CD4-positive, alpha-beta T cell treated with Interleukin-17A for 4 hours (primary cell): Measurements from ENCODE around the gene TNS4.

Source experiments
- DNase-seq: peaks from one replicate; pipeline ENCODE4 v3.0.0-alpha.2; 2020; ENCODE audit warnings: mixed read lengths

Gene TNS4

DNA sequence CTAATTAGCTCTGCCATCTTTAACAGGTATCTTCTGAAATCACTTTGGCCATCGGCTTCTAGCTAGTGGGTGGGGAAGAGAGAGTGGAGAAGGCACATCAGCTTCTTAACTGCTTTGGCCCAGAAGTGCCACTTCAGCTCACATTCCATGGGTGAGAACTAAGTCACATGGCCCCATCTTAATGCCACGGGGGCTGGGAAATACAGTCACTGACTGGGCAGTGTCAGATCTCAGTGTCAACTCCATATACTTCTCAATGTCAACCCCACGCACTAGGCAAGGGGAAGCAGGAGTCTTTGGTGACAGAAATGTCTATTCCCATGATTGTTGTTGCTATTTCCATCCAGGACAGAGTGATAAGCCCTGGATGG is 34.5 kb upstream of the TNS4 start:
- peak; percentile 2 for DNase-seq

DNA sequence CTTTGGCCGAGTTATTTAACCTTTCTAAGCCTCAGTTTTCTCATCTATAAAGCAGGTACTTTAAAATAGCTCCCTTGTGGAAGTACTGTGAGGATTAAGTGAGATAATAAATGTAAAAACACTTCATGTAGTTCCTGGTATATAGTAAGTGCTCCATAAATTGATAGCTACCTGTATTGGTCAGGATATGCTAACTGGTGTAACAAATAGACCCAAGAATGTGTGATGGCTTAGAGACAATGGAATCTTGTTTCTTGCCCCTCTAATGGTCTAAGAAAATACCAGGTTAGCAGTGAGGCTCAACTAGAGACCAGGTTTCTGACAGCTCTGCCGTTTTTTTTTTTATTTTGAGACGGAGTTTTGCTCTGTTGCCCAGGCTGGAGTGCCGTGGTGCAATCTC is 34.0 kb upstream of the TNS4 start:
- DNase-seq, result no peak

DNA sequence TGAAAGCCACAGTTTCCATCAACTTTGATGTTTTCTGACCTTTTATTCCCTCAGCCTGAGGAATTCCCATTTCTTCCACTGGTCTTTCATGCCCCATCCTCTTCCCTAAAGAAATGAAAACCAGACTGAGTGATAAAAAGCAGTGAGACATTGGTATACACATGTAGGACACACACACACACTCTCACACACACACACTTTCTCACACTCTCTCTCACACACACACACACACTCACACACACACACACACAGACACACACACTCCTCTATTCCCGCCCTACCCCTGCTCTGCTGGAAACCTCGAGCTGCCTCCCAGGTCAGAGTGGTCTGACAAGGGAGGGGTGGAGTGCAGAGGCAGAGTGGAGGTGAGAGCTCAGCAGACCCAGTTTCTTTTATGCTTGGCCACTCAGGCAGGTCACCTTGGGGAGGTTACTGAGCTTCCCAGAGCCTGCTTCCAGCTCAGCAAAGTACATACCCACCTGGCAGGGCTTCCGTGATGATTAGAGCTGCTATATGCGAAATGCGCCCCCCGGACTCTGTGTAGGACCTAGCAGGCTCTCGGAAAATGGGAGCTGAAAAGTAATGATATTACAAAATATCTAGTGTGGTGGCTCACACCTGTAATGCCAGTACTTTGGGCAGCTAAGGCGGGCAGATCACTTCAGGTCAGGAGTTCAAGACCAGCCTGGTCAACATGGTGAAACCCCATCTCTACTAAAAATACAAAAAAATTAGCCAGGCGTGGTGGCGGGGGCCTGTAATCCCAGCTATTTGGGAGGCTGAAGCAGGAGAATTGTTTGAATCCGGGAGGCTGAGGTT is 33.2 kb upstream of the TNS4 start:
- DNase-seq, result peak; percentile 9

DNA sequence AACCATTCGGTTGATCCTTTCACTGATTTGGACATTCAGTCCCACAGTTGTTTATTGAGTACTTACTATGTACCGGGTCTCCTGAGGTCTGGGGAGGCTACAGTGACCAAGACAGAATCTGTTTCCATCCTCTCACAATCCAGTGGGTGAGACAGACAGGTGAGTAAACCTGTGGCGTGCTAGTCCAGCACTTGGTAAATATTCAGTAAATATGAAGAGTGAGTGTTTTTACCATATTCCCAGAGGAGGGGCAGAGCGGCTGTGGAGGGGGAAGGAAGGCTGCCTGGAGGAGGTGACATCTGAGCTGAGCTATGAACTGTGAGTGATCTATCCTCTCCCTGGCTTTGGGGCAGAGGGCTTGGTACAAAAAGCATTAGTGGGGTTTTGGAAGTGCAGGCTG is 32.5 kb upstream of the TNS4 start:
- peak; percentile 18 for DNase-seq

DNA sequence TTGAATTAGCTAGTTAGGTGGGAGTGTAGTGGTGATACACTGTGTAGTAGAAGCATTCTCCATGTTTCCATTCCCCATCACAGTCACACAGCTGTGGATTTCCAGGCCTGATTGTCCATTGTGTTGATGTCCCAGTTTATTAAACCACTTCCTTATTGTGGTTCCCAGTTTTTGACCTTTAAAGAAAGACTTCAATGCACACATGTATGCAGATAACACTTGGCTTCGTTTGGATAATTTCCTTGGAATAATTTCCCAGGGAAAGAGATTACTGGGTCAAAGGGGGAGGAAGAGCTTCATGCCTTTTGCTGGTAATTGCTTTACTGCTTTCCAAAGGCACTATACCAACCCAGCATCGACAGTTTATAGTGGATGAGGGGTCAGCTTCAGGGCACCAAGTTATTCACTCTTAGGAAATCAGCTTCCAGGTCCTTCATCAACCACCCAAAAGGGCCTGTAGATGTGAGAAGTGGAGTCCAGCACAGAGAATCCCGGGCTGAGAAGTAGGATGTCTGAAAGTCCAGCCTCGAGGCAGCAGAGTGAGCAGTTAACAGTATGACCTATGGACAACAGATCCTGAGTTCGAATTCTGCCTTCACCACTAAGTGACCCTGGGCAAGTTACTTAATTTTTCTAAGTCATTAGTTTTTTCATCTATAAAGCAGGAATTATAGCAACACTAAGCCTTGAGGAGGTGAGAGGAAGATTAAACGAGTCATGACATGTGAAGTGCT is 31.3 kb upstream of the TNS4 start:
- no peak for DNase-seq

DNA sequence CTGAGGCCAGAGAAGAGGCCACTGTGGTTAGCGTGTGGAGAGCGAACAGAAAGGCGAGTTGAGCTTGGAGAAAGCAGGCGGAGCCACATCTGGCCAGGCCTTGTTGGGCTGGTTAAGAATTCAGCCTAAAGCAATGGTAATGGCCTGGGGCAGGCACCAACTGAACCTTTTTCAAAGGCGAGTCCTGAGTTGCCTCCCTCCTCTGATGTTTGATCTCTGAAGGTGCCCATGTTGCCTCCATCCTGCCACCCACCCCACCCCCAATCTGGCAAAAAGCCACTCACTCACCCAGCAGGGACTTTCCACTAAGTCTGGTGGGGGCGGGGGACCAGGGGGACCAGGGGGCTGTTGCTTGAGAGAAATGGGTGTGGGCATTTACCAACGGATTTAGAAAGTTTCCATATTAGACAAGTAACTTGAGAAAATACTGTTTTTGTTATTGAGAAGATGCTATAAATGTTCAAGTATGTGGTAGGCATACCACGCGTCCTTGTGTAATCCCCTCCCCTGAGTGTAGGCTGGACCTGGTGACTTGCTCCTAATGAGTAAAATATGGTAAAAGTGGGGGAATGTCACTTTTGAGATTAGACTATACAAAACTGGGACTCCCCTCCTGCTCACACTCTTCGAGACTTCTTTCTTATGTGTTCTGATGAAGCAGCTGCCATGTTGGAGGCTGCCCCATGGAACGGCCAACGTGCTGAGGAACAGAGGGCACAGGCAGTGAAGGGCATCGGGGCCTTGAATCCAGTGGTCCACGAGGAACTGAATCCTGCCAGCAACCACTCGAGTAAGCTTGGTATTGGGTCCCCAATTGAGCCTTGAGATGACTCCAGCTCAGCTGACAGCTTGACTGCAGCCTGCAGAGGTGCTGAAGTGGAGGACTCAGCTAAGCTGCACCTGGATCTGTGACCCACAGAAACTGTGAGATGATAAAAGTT is 29.9 kb upstream of the TNS4 start:
- DNase-seq, result peak; percentile 75

DNA sequence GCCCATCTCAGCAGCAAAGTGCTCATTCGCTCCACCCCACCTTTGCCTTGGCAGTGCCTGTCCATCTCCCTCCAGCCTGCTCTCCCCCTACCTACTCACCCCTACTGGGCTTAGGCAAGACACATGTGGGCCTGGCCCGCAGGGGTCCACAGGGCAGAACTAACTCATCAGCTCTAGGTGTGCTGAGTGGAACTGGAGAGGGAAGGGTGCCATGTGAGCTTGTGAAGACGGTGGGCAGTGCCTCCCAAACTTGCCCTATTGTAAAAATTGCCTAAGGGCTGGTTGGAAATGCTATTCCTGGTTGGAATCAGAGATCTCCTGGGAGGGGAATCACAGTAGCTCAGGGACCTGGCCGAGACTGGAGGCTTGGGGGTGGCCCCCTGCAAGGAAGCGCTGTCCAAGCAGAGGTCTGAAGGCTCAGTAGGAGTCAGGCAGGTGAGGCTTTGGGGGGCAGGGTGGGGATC is 29.1 kb upstream of the TNS4 start:
- DNase-seq, result no peak

DNA sequence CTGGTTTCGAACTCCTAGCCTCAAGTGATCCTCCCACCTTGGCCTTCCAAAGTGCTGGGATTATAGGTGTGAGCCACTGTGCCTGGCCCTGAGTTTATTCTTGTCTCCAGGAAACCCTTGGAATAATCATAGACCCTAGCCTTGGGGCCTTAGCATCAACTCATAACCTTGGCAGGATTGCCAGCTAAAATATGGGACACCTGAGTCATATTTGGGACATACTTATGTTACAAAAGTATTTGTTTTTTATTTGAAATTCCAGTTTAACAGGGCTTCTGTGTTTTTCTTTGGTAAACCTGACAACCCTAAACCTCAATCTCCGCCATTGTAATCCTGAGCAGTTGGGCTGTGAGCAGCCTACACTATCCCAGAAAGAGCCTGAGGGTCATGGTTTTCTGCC is 28.6 kb upstream of the TNS4 start:
- no peak for DNase-seq

DNA sequence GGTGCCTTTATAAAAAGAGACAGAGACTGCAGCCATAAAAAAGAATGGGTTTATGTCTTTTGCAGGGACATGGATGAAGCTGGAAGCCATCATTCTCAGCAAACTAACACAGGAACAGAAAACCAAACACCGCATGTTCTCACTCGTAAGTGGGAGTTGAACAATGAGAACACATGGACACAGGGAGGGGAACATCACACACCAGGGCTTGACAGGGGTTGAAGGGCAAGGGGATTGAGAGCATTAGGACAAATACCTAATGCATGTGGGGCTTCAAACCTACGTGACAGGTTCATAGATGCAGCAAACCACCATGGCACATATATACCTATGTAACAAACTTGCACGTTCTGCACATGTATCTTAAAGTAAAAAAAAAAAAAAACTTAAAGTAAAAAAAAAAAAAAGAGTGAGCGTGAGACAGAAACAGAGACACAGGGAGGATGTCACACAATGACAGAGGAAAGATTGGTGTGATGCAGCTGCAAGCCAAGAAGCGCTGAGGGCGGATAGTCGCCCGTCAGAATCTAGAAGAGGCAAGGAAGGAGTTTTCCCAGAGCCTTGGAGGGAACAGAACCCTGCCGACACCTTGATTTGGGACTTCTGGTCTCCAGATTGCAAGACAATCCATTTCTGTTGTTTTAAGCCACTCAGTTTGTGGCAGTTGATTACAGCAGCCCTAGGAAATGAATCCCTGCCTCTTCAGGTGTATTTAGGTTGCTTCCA is 27.4 kb upstream of the TNS4 start:
- peak; percentile 47 for DNase-seq

DNA sequence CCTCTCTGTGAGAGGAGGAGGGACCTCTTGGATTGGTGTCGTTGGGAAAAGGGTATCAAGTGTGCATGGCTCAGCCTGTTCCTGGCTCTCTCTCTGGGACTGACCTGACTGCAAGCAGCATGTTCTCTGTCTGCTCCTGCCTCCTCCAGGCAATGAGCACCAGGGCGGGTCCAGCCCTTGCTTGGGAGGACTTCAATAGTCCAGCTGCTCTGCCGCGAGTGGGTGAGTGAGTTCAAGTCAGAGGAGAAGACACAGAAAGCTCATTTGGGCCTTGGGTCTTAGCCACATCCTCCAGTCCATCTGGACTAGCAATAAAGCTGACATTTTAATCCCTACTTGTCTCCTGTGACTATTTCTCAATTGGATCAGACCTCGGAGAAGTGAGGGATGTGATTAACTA is 25.2 kb upstream of the TNS4 start:
- no peak for DNase-seq

DNA sequence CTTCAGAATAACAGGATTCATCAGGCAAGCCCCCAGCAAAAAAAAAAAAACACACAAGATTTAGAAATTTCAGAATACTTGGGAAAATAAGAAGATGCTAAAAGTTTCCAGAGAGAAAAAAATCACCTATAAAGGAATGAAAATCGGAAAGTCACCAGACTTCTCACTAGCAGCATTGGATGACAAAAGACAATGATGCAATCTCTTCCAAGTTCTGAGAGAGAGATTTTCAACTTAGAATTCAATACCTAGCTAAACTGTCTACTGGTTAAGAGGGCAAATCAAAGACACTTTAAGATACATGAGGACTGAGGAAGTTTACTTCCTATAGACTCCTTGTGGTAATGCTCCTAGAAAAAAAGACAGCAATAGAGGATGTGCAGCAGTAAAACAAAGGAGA is 23.9 kb upstream of the TNS4 start:
- no peak for DNase-seq

DNA sequence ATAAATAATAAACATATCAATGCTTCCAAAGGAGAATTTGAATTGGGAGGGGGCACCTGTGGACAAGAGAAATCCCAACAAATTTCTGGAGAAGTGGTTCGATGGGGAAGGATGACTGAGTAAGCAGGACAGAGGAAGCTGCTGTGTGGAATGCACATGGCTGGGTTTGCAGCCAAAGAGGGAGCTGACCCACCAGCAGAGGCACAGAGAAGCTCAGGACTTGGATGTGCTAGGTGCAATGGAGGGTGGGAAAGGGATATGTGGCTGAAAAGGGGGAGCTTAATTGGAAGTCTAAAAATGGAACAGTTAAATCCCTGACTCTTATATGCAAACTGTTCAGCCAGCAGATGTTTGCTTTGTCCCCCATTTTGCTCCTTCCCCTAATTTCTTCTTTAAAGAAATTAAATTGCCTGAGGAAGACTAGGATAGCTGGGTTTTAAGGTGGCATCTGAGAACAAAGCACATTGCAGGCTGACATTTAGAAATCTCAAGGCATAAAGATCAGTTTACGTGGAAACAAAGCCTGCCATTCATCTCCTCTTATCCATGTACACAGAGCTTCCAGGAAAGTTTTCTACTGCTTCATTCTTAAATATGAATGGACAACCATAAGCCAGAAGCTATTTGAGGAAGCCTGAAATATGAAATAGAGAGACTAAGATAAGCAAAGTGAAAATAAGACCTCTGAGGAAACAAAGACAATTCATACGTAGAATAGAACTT is 23.0 kb upstream of the TNS4 start:
- no peak for DNase-seq

DNA sequence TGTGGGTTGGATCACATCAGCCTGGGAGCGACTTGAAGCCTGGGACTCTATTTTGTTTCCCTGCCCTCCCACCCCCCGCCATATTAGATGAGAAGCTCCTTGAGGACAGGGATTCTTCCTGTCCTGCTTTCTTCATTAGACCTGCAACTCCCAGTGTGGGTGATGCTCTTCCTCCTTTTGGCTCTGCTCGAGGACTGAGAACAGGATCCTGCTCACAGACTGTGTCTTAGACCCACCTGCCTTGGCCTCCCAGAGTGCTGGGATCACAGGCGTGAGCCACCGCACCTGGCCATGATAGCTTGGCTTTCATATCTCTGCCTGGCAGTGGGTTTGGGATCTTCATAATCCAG is 21.5 kb upstream of the TNS4 start:
- DNase-seq, result no peak

DNA sequence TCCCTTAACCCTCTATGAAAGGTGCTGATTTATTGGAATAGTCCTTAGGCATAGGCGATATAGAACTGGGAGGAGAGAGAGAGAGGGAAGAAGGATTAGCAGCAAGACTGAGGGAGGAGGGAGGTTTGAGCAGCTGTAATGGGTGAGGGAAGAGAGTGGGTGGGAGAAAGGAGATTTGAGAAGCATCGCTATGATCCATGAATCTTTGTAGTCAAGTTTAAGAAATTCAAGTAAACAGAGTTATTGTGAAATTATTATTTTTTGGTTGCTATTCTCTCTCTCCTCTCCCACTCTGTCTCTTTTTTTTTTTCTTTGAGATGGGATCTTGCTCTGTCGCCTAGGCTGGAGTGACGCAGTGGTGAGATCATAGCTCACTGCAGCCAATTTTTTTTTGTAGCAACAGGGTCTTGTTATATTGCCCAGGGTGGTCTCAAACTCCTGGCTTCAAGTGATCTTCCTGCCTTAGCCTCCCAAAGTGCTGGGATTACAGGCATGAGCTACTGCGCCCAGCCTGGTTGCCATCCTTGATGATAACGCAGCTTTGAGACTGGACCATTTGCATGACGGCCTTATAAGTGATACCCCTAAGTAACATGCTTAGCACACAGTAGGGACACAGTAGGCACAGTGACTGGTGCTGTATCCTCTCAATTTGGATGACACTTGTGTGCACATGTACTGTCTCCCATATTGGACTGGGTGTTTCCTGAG is 21.0 kb upstream of the TNS4 start:
- DNase-seq, result no peak

DNA sequence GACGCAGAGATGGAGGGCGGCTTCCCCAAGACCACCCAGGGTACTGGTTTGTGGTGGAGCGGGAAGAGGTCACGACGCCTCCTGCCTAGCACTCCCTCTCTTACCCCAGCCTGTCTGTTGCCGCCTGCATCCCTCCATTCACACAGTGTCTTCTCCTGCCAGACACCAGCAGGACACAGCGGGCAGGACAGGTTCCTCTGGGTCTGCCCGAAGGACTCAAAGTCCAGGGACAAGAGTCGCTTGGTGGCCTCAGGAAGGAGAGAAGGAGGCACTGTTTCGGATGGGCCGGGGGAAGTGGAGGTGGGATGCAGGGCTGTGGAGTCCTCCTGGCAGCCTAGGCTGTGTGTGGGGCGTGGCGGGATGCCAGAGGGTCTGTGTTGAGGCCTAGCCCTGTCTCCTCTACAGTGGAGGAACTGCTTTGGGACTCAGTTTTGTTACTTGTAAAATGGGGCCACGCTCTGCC is 19.6 kb upstream of the TNS4 start:
- DNase-seq, result no peak

DNA sequence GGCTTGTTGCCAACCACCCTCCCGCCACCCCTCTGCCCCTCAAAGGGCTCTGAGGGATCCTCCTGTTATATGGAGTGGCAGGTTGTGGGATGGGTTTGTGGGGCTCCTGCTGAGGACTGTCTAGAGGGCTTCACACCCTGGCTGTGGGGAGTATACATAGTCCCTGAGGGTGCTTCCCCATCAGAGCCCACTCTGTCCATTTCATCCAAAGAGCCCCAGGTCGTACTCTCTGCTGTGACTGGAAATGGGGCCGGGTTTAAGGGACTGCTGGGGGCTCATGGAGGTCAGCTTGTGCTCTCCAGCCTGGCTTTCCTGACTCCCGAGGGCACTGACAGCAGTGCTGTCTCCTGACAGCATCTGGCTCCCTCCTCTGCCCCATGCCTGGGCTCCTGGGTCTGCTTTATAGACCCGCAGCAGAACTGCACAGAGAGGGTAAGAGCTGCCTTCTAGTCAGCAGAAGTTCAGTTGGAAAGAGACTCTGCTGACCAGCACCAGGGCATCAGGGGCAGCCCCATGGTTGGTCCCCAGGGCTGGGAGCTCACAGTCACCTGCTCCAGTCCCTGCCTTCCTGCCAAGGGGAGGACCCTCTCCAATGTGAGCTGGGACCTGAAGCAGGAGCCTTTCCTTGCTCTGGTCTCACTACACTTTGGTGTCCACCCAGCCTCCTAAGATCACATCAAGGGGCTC is 17.8 kb upstream of the TNS4 start:
- DNase-seq, result no peak

DNA sequence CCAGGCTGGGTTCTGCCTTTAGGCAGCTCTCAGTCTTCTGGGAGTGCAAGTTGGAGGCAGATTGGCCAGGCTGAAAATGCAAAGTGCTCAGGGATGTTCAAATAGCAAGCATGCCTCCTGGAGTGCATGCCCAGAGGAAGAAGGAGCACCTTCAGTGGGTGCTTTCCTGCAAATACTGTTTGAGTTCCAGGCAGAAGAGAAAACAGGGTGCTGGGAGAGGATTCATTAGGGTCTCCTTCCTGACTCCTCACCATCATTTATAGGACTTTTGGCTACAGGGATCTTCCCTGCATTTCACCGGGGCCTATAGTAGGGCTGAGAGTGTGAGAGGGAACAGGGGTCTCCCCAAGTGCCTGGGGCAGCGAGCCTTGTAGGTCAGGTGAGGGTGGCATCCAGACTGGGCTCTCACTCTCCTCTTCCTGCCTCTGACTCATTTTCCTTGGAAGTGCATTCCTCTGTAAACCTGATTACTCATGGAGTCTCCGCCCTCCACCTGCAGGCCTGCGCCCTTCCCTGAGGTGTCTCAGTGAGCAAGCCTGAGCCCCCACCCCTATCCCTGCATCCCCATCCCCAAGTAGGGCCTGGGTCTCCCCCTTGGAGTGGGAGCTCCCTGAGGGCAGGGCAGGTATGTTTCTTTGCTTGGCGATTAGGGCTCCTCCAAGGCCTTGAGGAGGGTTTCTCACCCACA is 17.1 kb upstream of the TNS4 start:
- DNase-seq, result no peak

DNA sequence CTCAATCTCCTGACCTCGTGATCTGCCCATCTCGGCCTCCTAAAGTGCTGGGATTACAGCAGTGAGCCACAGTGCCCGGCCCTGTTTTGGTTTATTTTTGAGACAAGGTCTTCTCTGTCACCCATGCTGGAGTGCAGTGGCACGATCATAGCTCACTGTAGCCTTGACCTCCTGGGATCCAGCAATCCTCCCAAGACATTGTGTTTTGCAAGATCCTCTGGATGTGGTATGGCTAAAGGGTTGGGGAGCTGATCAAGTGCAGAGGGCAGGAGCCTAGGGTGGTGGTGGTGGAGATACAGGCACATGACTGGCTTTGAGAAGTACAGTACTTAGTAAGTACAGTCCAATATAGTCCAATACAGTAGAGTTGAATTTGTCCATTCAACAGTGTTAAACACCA is 16.6 kb upstream of the TNS4 start:
- no peak for DNase-seq

DNA sequence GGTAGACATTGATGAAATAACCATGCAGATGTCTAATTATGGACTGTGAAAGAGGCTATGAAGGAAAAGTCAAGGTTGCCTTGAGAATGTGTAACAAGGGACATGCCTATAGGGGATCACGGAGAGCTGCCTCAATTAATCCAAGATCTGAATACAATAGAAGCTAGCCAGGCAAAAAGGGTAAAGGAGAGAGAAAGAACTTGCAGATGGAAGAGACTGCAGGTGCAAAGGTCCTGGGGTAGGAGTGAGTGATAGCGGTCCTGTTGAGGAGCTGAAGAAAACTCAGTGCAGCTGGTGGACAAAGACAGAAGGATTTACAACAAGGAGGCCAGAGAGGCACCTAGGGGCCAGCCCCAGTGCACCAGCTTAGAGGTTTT is 15.9 kb upstream of the TNS4 start:
- no peak for DNase-seq
